DOHH2 (cell line): ENCODE measurements around the gene TNFRSF12A.
A peak's percentile ranks its signal among the peaks of the same experiment; 100 is the strongest.

Experiments
- H3F3A ChIP-seq: fragments of 200-600 bp; sonication (generic), shearing (Covaris generic); 2 replicates; pipeline ENCODE4 v1.6.0; 2016; ENCODE audit warnings: antibody characterized with exemption, mild to moderate bottlenecking; ENCODE audit not compliant: control insufficient read depth, insufficient read depth
- H3K27ac ChIP-seq: fragments of 200-600 bp; sonication (generic); 2 replicates; pipeline ENCODE4 v1.5.1; 2014; ENCODE audit warnings: low read depth, mild to moderate bottlenecking, low read length, moderate library complexity
- H3K27me3 ChIP-seq: fragments of 200-600 bp; sonication (generic); 2 replicates; pipeline ENCODE4 v1.6.1; 2014; ENCODE audit warnings: mild to moderate bottlenecking, low read length, mixed read lengths; ENCODE audit not compliant: control insufficient read depth
- H3K36me3 ChIP-seq: fragments of 200-600 bp; sonication (generic); 2 replicates; pipeline ENCODE4 v1.6.1; 2014; ENCODE audit warnings: mild to moderate bottlenecking, low read length, moderate library complexity, mixed read lengths; ENCODE audit not compliant: control insufficient read depth
- H3K4me1 ChIP-seq: fragments of 200-600 bp; sonication (generic); 2 replicates; pipeline ENCODE4 v1.6.1; 2014; ENCODE audit warnings: mild to moderate bottlenecking, low read length, mixed read lengths; ENCODE audit not compliant: control insufficient read depth
- H3K4me2 ChIP-seq: fragments of 200-600 bp; sonication (generic); 2 replicates; pipeline ENCODE4 v1.6.0; 2014; ENCODE audit warnings: mild to moderate bottlenecking, low read length, moderate library complexity
- H3K4me3 ChIP-seq: fragments of 200-600 bp; sonication (generic); 2 replicates; pipeline ENCODE4 v1.5.1; 2014; ENCODE audit warnings: mild to moderate bottlenecking, low read length, mixed read lengths
- H3K79me2 ChIP-seq: fragments of 200-600 bp; sonication (generic); 2 replicates; pipeline ENCODE4 v1.6.1; 2014; ENCODE audit warnings: mild to moderate bottlenecking, low read length, mixed read lengths; ENCODE audit not compliant: control insufficient read depth
- H3K9me2 ChIP-seq: fragments of 200-600 bp; sonication (generic); replicated peaks from 2 replicates; pipeline ENCODE4 v1.6.1; 2014; ENCODE audit warnings: mild to moderate bottlenecking, low read length, mixed read lengths; ENCODE audit not compliant: control insufficient read depth
- H3K9me3 ChIP-seq: fragments of 200-600 bp; sonication (generic); 2 replicates; pipeline ENCODE4 v1.6.1; 2014; ENCODE audit warnings: antibody characterized with exemption, low read length, mixed read lengths; ENCODE audit not compliant: control insufficient read depth, insufficient read depth
- H4K20me1 ChIP-seq: fragments of 200-600 bp; sonication (generic); 2 replicates; pipeline ENCODE4 v1.6.0; 2014; ENCODE audit warnings: low read depth, mild to moderate bottlenecking, antibody characterized with exemption, low read length, moderate library complexity; ENCODE audit not compliant: control insufficient read depth, insufficient read depth
- EZH2phosphoT487 ChIP-seq: fragments of 200-600 bp; sonication (generic); IDR thresholded peaks from 2 replicates; pipeline ENCODE4 v1.6.1; 2017; ENCODE audit warnings: borderline replicate concordance, mild to moderate bottlenecking, antibody characterized with exemption, low read length, moderate library complexity, mixed read lengths
- TF ChIP-seq, protein P1 (sequence below): fragments of 200-600 bp; sonication (generic); IDR thresholded peaks from one replicate; pipeline ENCODE4 v1.5.1; 2014; ENCODE audit warnings: antibody characterized with exemption, mild to moderate bottlenecking, low read depth, low read length; ENCODE audit not compliant: poor library complexity, severe bottlenecking

TNFRSF12A gene

GRCh38 chr16:3000540-3000939 lies 19.6 kb upstream of the TNFRSF12A start:
- Histone ChIP-seq H3K36me3 (no peaks in the 10 kb centered on the region), H3K27me3 (peaks cover 38% of the 10 kb centered on the region), H3K27ac (no peak overlapping the region), H3F3A (no peaks in the 10 kb centered on the region), H3K4me2 (no peak overlapping the region), H3K79me2 (no peaks in the 10 kb centered on the region), H3K9me2 (no peaks in the 10 kb centered on the region), H3K4me3 (no peak overlapping the region), H4K20me1 (no peaks in the 10 kb centered on the region), H3K9me3 (no peaks in the 10 kb centered on the region), H3K4me1 (peaks cover 4% of the 10 kb centered on the region; the same call in 1 of the 2 replicates)
- TF ChIP-seq, protein P1, sequence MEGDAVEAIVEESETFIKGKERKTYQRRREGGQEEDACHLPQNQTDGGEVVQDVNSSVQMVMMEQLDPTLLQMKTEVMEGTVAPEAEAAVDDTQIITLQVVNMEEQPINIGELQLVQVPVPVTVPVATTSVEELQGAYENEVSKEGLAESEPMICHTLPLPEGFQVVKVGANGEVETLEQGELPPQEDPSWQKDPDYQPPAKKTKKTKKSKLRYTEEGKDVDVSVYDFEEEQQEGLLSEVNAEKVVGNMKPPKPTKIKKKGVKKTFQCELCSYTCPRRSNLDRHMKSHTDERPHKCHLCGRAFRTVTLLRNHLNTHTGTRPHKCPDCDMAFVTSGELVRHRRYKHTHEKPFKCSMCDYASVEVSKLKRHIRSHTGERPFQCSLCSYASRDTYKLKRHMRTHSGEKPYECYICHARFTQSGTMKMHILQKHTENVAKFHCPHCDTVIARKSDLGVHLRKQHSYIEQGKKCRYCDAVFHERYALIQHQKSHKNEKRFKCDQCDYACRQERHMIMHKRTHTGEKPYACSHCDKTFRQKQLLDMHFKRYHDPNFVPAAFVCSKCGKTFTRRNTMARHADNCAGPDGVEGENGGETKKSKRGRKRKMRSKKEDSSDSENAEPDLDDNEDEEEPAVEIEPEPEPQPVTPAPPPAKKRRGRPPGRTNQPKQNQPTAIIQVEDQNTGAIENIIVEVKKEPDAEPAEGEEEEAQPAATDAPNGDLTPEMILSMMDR: no peak
- no peak for TF ChIP-seq EZH2phosphoT487

- H3K4me3 ChIP-seq: no peak overlapping the region
- H3F3A ChIP-seq: no peaks in the 10 kb centered on the region
- TF ChIP-seq, protein P1: no peak
- no peak for TF ChIP-seq EZH2phosphoT487
- H4K20me1 ChIP-seq: no peaks in the 10 kb centered on the region
- no peak overlapping the region for H3K4me2 ChIP-seq
- H3K36me3 ChIP-seq: no peaks in the 10 kb centered on the region
- no peak overlapping the region for H3K27ac ChIP-seq
- no peaks in the 10 kb centered on the region for H3K79me2 ChIP-seq
- H3K4me1 ChIP-seq: peaks cover 4% of the 10 kb centered on the region; the same call in 1 of the 2 replicates
- H3K27me3 ChIP-seq: peaks cover 42% of the 10 kb centered on the region
- no peaks in the 10 kb centered on the region for H3K9me3 ChIP-seq
- no peaks in the 10 kb centered on the region for H3K9me2 ChIP-seq
Measured at GRCh38 chr16:3001316-3001715, 18.9 kb upstream of the TNFRSF12A start.

DNA sequence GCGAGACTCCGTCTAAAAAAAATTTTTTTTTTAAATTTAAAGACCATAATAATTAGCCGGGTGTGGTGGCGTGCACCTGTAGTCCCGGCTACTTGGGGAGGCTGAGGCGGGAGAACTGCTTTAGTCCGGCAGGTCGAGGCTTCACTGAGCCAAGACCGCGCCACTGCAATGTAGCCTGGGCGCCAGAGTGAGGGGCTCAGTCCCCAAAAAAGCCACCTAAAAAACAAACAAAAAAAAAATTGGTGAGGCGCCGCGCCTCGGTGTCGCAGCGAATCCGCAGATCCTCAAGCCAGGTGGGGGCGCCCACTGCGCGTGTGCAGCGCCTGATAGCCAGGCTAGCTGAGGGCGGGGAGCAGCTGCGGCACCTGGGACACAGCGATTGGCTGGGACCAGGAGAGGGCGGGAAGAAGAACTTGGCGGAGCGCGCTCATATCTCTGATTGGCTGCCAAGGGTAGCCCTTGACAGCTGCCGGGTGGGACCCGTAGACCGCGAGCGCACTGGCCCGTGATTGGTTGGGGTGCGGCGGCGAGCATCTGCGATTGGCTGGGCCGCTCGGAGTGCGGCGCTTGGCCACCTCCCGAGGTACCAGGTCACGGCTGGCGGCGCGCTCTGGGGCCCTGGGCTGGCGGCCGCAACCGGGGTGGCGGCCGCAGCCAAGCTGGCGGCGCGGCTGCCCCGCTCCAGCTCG lies 16.4 kb upstream of the TNFRSF12A start:
- H3K4me3 ChIP-seq: peak overlapping the region; percentile 42
- H3K36me3 ChIP-seq: no peaks in the 10 kb centered on the region
- H3K79me2 ChIP-seq: no peaks in the 10 kb centered on the region
- H3K27ac ChIP-seq: no peak overlapping the region
- H3K4me2 ChIP-seq: peak overlapping the region; percentile 31
- H3K9me2 ChIP-seq: no peaks in the 10 kb centered on the region
- peaks cover 21% of the 10 kb centered on the region for H3K4me1 ChIP-seq
- no peaks in the 10 kb centered on the region for H4K20me1 ChIP-seq
- TF ChIP-seq, protein P1: peak; percentile 72
- TF ChIP-seq EZH2phosphoT487: no peak
- no peaks in the 10 kb centered on the region for H3F3A ChIP-seq
- peaks cover 47% of the 10 kb centered on the region for H3K27me3 ChIP-seq
- no peaks in the 10 kb centered on the region for H3K9me3 ChIP-seq
